ENCODE data around the gene OR8A1. TPM values are rescaled to one million over a fixed set of nuclear protein-coding genes. Genes with fewer than 3 reads are reported as not detected.
"Not testable (repeated sequence)": the region's sequence is repeated elsewhere in the genome, so short reads cannot be mapped to it uniquely, and the experiment has no call there.

Gene OR8A1
- total RNA-seq, 4 donors from 2014 or later: not detected

DNA sequence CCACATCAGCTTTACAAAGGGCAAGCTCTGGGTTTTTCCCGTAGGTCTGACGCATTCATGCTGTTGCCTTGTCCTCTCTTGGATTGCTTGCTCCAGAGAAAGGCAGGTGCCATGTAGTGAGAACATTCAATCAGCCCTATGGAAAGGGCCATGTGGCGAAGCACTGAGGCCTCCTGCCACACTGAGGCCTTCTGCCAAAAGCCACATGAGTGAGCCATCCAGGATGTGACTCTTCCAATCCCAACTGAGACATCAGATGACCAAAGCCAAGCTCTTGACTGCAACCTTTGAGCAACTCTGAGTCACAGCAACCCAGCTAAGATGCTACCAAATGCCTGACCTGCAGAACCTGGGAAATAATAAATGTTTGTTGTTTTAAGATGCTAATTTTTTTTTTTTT, 32.4 kb downstream of the OR8A1 start:
- Histone ChIP-seq H3K27me3 (no peaks in the 10 kb centered on the region), H3K9me3 (no peaks in the 10 kb centered on the region), H3K36me3 (no peaks in the 10 kb centered on the region), H3K4me3 (no peak overlapping the region), H3K27ac (no peak overlapping the region), H3K4me1 (no peaks in the 10 kb centered on the region)
- no peak for ATAC-seq
- TF ChIP-seq POLR2A (IDR thresholded peaks at IDR 0.05) (no peak), CTCF (IDR thresholded peaks at IDR 0.05 in 4 of 5, conservative IDR thresholded peaks at IDR 0.05 in 1 of 5) (no peak)
- intact Hi-C loops (cut with DNase I; ENCODE audit: low total_unique reads) (no loop called here), in situ Hi-C loops (cut with MboI; ENCODE audit: low sequenced_read_pairs in 4 of 4) (no loop called here)
- no peak for DNase-seq

DNA sequence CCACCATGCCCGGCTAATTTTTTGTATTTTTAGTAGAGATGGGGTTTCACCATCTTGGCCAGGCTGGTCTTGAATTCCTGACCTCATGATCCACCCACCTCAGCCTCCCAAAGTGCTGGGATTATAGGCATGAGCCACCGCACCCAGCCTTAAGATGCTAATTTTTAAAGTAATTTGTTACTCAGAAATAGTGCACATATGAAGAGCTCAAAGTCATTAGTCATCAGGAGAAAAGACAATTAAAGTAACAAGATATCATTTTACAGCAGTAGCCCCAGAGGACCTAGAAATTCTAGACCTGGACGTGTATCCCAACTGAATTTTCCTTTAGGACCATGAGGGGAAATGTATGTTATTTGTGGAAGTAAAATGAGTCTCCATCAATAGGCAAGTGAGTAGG, 32.9 kb downstream of the OR8A1 start:
- H3K27me3 ChIP-seq; H3K36me3 ChIP-seq; DNase-seq; H3K4me1 ChIP-seq; H3K27ac ChIP-seq; ATAC-seq; in situ Hi-C loops (cut with MboI; ENCODE audit: low sequenced_read_pairs in 4 of 4); H3K9me3 ChIP-seq; intact Hi-C loops (cut with DNase I; ENCODE audit: low total_unique reads); H3K4me3 ChIP-seq: not testable (repeated sequence)

- intact Hi-C loops (cut with DNase I; ENCODE audit: low total_unique reads) (no loop called here), in situ Hi-C loops (cut with MboI; ENCODE audit: low sequenced_read_pairs in 4 of 4) (no loop called here)
- ATAC-seq: no peak
- TF ChIP-seq POLR2A (IDR thresholded peaks at IDR 0.05) (no peak), CTCF (IDR thresholded peaks at IDR 0.05 in 4 of 5, conservative IDR thresholded peaks at IDR 0.05 in 1 of 5) (no peak)
- no peaks in the 10 kb centered on the region for H3K27me3 ChIP-seq
- no peaks in the 10 kb centered on the region for H3K36me3 ChIP-seq
- no peaks in the 10 kb centered on the region for H3K9me3 ChIP-seq
- H3K27ac ChIP-seq: no peak overlapping the region
- no peak overlapping the region for H3K4me3 ChIP-seq
- no peaks in the 10 kb centered on the region for H3K4me1 ChIP-seq
- peak in 1 of 2 donors; percentile 12 for DNase-seq
Observed at GRCh38 chr11:124605719-124606118, 35.9 kb downstream of the OR8A1 start.

GRCh38 chr11:124608147-124608546, 38.4 kb downstream of the OR8A1 start:
- no peak for ATAC-seq
- no peaks in the 10 kb centered on the region for H3K4me1 ChIP-seq
- no peak overlapping the region for H3K27ac ChIP-seq
- no peak for DNase-seq
- no peak for TF ChIP-seq CTCF (IDR thresholded peaks at IDR 0.05 in 4 of 5, conservative IDR thresholded peaks at IDR 0.05 in 1 of 5)
- TF ChIP-seq POLR2A (IDR thresholded peaks at IDR 0.05): no peak
- in situ Hi-C loops (cut with MboI; ENCODE audit: low sequenced_read_pairs in 4 of 4) (no loop called here), intact Hi-C loops (cut with DNase I; ENCODE audit: low total_unique reads) (no loop called here)
- no peak overlapping the region for H3K4me3 ChIP-seq
- no peaks in the 10 kb centered on the region for H3K9me3 ChIP-seq
- H3K27me3 ChIP-seq: no peaks in the 10 kb centered on the region
- H3K36me3 ChIP-seq: no peaks in the 10 kb centered on the region

DNA sequence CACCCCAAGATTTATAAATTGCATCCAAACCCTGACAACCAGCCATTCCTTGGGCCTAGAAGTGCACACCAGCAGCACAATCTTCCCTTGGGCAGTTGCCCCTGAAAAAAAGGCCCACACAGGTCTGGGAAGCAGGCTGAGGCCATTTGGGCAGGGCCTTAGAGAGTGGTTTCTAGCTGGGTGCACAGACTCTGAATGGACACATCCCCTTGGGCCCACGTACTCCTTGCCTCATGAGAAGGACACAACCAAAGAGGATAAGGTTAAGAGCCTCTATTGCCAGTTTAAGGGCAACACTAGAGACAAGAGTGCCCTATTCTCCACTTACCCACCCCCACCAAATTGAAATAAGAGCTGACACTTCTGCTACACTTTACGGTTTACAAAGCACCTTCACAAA, 40.5 kb downstream of the OR8A1 start:
- Histone ChIP-seq H3K4me1 (no peaks in the 10 kb centered on the region), H3K27me3 (peaks cover 0 to 3% (median 0%) of the 10 kb centered on the region in 3 donors), H3K27ac (no peak overlapping the region), H3K9me3 (no peaks in the 10 kb centered on the region), H3K4me3 (no peak overlapping the region), H3K36me3 (no peaks in the 10 kb centered on the region)
- in situ Hi-C loops (cut with MboI; ENCODE audit: low sequenced_read_pairs in 4 of 4): no loop called here
- intact Hi-C loops (cut with DNase I; ENCODE audit: low total_unique reads): no loop called here
- no peak for ATAC-seq
- TF ChIP-seq POLR2A (IDR thresholded peaks at IDR 0.05): no peak
- TF ChIP-seq CTCF (IDR thresholded peaks at IDR 0.05 in 4 of 5, conservative IDR thresholded peaks at IDR 0.05 in 1 of 5): no peak
- DNase-seq: no peak
